HG02943 (cell line): Measurements from ENCODE around the gene CBY2.
"Not testable (repeated sequence)": the region's sequence is repeated elsewhere in the genome, so short reads cannot be mapped to it uniquely, and the experiment has no call there.

Source experiments
- ATAC-seq: cut with Tn5 transposase; IDR thresholded peaks from one replicate; pipeline ENCODE4 v1.9.1; 2021; ENCODE audit warnings: mild to moderate bottlenecking, low read depth, moderate library complexity; ENCODE audit not compliant: unreplicated experiment

CBY2 gene

GRCh38 chr13:45702088-45702487 lies at the start of gene CBY2:
TSS of gene CBY2 (plus strand) at chr13:45702320. CDS start at chr13:45702391, 71 bp downstream.
- no peak for ATAC-seq

GRCh38 chr13:45654633-45655349 lies 47.3 kb upstream of the CBY2 start:
- no peak for ATAC-seq

GRCh38 chr13:45658586-45659235 lies 43.4 kb upstream of the CBY2 start:
- ATAC-seq: no peak

DNA sequence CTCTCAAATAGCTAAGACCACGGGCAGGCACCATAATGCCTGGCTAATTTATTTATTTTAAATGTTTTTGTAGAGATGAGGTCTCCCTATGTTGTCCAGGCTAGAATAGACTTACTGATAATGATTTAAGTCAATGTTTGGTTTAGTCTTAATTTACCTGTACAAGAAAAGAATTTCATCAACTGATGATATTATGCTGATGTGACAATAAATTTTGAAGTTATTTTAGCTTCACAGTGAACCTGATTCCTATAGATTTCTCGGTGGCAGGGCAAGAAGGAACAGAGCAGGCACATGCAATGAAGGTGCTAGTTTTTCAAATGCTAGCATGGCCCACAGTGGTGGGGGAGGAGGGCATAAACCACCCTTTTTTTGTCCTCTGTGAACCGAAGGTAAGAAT lies 42.6 kb upstream of the CBY2 start:
- ATAC-seq: no peak

DNA sequence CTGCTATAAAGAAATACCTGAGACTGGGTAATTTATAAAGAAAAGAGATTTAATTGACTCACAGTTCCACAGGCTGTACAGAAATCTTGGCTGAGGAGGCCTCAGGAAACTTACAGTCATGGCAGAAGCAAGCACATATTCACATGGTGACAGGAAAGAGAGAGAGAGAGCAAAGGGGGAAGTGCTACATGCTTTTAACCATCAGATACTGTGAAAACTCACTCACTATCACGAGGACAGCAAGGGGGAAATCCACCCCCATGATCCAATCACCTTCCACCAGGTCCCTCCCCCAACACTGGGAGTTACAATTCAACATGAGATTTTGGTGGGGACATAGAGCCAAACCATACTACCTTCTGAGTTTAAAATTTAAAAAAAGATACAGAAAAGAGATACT lies 41.7 kb upstream of the CBY2 start:
- not testable (repeated sequence) for ATAC-seq

- ATAC-seq: no peak
Measured at GRCh38 chr13:45662162-45662561, 40.0 kb upstream of the CBY2 start.

DNA sequence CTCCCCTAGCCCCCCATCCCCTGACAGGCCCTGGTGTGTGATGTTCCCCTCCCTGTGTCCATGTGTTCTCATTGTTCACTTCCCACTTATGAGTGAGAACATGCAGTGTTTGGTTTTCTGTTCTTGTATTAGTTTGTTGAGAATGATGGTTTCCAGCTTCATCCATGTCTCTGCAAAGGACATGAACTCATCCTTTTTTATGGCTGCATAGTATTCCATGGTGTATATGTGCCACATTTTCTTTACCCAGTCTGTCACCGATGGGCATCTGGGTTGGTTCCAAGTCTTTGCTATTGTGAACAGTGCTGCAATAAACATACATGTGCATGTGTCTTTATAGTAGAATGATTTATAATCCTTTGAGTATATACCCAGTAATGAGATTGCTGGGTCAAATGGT lies 39.2 kb upstream of the CBY2 start:
- not testable (repeated sequence) for ATAC-seq

DNA sequence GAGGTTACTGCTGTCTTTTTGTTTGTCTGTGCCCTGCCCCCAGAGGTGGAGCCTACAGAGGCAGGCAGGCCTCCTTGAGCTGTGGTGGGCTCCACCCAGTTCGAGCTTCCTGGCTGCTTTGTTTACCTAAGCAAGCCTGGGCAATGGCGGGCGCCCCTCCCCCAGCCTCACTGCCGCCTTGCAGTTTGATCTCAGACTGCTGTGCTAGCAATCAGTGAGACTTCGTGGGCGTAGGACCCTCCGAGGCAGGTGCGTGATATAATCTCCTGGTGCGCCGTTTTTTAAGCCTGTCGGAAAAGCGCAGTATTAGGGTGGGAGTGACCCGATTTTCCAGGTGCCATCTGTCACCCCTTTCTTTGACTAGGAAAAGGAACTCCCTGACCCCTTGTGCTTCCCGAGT lies 32.5 kb upstream of the CBY2 start:
- ATAC-seq: not testable (repeated sequence)

DNA sequence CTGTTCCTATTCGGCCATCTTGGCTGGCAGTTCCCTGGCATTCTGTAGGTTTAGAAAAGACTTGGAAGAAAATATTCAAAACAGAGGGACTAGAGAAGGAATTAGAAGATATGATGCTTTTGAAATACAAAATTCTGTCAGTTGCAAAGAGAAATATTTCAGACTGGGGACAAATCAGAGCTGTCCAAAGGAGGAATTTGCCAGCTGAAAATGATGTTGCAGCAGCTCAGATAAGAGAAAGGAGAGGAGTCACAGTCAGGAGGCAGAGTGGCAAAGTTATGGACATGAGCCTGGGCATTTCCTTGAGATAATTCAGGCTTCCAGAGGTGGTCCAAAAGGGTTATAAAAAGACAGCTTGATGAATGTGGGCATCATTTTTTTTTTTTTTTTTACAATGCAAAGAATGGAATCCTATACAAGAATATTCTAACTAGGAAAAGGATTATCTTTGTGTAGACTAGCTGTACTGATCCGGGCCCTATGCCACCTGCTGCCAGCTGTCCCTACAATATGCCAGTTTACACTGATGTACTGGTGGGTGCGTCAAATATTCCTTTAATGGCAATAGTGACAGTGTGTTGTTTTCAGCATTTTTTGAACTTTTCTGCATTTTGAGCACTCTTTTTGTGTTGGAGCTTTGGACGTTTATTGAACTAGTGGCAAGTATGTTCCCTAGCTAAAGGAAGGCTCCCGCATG lies 31.8 kb upstream of the CBY2 start:
- no peak for ATAC-seq

- no peak for ATAC-seq
Measured at GRCh38 chr13:45674908-45675307, 27.2 kb upstream of the CBY2 start.

- no peak for ATAC-seq
Measured at GRCh38 chr13:45678282-45678681, 23.8 kb upstream of the CBY2 start.

GRCh38 chr13:45681113-45681512 lies 21.0 kb upstream of the CBY2 start:
- ATAC-seq: no peak

GRCh38 chr13:45682494-45683008 lies 19.6 kb upstream of the CBY2 start:
- no peak for ATAC-seq

DNA sequence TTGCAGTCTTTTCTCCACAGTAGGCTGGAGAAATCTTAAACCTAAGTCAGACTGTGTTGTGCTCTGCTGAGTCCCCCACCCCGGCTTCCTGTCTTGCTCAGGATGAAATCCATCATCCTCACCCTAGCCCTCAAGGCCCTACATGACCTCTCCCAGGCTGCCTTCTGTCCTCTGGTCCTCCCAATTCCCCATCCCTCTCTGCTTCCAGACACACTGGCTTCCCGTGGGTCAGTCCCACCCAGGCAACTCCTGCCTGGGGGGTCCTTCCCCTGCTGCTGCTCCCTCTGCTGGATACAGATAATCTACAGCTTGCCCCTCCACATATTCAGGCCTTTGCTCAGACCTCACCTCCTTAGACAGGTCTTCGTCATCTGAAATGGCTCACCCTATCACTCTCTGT lies 18.4 kb upstream of the CBY2 start:
- no peak for ATAC-seq

DNA sequence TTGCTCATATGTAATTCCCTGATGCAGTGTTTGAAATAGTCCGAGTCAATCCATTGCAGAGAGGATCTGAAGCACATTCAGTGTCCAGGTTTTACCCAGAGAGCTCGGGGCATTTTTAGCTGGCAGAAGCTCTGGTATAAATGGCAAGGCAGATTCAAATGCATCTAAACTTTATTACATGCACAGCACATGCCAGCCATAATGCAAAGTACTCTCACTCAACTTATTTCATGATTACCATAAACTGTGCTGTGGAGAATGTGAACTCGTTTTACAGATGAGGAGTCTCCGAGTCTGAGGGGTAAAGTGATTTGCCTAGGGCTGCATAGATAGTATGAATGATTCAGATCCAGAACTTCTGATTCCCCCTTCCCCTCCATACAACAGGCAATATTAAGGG lies 13.5 kb upstream of the CBY2 start:
- ATAC-seq: no peak

GRCh38 chr13:45690636-45691035 lies 11.5 kb upstream of the CBY2 start:
- no peak for ATAC-seq

DNA sequence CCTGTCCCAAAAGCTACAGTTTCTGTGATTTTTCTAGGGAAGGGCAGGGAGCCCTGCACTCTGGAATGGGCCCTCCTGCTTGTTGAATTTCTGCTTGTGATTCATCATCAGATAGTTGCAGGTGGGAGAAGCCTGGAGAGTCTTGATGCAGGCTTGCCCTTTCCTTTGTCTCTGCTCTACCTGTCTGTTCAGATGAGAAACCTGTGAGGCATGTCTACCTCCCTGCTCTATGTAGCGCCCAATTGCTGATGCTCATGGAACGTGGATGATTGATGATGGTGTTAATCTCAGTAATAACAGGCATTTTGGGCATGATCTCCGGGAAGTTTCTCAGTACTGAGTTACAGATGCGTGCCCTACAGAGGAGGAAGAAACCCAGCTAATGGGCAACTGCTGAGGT lies 10.9 kb upstream of the CBY2 start:
- no peak for ATAC-seq

- ATAC-seq: no peak
Measured at GRCh38 chr13:45691667-45692066, 10.5 kb upstream of the CBY2 start.

- peak; percentile 33 for ATAC-seq
Measured at GRCh38 chr13:45695198-45695730, 6.9 kb upstream of the CBY2 start.

DNA sequence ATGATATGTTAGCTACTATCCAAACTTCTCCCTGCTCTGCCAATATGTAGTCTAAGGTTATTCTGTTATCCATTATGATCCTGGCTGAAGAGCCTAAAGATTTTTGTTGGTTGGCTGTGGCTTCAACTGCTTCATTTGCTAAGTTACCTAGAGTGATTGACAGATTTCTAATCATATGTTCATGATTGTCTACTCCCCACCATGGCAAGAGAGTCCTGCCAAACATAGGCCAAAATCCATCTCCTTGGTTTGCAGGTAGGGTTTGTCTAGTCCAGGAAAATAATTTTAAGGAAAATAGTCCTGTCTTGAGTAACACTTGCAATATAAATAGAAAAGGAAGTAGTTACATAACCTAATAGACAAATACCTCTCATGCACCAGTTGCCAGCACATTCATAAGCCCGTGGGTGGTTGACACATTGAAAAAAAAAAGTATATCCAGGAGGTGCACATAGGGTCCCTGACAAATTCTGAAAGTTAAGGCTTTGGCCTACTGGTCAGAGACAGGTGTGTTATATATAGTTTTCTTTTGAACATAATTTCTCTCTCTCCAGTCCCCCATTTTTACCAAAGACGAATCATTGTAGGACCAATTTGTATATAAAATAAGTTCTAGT lies 5.4 kb upstream of the CBY2 start:
- ATAC-seq: no peak
